ENCODE data around the gene PKDCC.

Gene PKDCC

GRCh38 chr2:42050010-42050702 lies 2.3 kb downstream of the PKDCC start:
- DNase-seq, result no peak

- no peak for DNase-seq
Measured at GRCh38 chr2:42050703-42051542, 3.1 kb downstream of the PKDCC start.

GRCh38 chr2:42051543-42052235 lies 3.9 kb downstream of the PKDCC start:
- no peak for DNase-seq

- no peak for DNase-seq
Measured at GRCh38 chr2:42052702-42053481, 5.1 kb downstream of the PKDCC start.

- DNase-seq, result no peak
Measured at GRCh38 chr2:42053482-42053790, 5.6 kb downstream of the PKDCC start.

- DNase-seq, result no peak
Measured at GRCh38 chr2:42053791-42054701, 6.2 kb downstream of the PKDCC start.

- no peak for DNase-seq
Measured at GRCh38 chr2:42054714-42055430, 7.1 kb downstream of the PKDCC start.

- DNase-seq, result no peak
Measured at GRCh38 chr2:42055573-42056514, 8.0 kb downstream of the PKDCC start.

- no peak for DNase-seq
Measured at GRCh38 chr2:42057159-42057901, 9.5 kb downstream of the PKDCC start.

GRCh38 chr2:42057902-42058450 lies 10.2 kb downstream of the PKDCC start:
- DNase-seq, result no peak

GRCh38 chr2:42059261-42059898 lies 11.6 kb downstream of the PKDCC start:
- DNase-seq, result no peak

GRCh38 chr2:42060028-42060427 lies 12.2 kb downstream of the PKDCC start:
- no peak for DNase-seq

GRCh38 chr2:42060718-42061619 lies 13.1 kb downstream of the PKDCC start:
- no peak for DNase-seq

GRCh38 chr2:42061839-42062238 lies 14.0 kb downstream of the PKDCC start:
- DNase-seq, result no peak

GRCh38 chr2:42063431-42064171 lies 15.8 kb downstream of the PKDCC start:
- no peak for DNase-seq

GRCh38 chr2:42064417-42064942 lies 16.7 kb downstream of the PKDCC start:
- no peak for DNase-seq
